ENCODE measurements around the gene KLK14.

KLK14 gene, protein sequence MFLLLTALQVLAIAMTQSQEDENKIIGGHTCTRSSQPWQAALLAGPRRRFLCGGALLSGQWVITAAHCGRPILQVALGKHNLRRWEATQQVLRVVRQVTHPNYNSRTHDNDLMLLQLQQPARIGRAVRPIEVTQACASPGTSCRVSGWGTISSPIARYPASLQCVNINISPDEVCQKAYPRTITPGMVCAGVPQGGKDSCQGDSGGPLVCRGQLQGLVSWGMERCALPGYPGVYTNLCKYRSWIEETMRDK

DNA sequence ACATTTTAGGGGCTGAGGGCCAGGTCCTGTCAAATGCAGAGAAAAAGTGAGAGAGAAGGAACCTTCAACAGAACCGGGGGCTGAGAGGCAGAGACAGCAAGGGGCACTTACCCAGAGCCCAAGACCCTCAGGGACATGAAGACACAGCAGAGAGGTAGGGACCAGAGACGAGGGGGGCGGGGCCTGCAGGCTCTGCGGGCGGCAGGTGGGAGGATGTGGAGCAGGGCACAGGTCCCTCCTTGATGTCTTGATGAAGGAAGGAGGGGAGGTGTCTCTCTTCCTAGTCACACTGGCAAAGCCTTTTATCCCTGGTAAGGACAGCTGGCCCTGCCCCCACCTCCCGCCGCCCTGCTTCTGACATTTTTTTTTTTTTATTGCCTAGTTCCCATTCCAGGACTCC lies at the start of gene KLK14:
Gene KLK14 (minus strand): TSS at position 277 of the 400 bp plus-strand sequence. CDS start 273 bp downstream, at position 4.
- no peaks in the 10 kb centered on the region for H3K27me3 ChIP-seq (ENCODE audit: control insufficient read depth, insufficient read depth, low read length)
- no peak within 1 kb of the TSS for H3K27ac ChIP-seq (ENCODE audit: low read depth, low read length)
- no peaks in the 10 kb centered on the region for H3K4me1 ChIP-seq (ENCODE audit: control insufficient read depth, insufficient read depth, low read length)
- H3K9me3 ChIP-seq (ENCODE audit: control insufficient read depth, insufficient read depth, low read length): no peaks in the 10 kb centered on the region
- no peaks in the 10 kb centered on the region for H3K36me3 ChIP-seq (ENCODE audit: control insufficient read depth, insufficient read depth, low read length)
- no peak within 1 kb of the TSS for H3K9ac ChIP-seq (ENCODE audit: low read depth, low read length)
- H3K4me3 ChIP-seq (ENCODE audit: low read depth, low read length): no peak within 1 kb of the TSS

DNA sequence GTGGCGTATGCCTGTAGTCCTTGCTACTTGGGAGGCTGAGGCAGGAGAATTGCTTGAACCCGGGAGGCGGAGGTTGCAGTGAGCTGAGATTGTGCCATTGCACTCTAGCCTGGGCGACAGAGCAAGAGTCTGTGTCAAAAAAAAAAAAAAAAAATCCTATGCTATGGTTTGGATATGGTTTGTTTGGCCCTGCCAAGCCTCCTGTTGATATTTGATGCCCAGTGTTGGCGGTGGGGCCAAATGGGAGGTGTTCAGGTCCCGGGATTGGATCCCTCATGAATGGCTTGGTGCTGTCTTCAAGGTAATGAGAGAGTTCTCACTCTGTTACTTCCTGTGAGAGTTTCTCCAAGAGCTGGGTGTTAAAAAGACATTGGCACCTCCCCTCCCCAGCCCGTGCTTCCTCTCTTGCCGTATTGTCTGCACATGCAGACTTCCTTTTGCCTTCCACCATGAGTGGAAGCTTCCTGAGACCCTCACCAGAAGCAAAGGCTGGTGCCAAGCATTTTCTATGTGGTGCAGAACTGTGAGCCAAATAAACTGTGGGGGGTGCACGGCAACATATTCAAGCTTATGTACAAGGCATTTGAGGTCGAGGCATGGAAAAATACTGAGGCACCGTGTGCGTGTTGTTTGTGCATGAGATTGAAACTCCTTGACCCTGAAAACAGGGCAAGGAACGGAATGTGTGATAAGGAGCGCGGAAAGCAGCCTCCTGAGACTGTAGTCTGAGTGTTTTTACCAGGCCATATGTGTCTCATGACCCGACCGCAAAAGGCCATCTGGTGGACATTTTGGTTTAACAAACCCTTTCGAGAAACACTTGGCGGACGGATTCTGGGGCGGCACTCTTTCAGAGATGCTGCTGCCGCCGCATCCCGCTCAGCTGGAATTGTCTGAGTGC lies 49.3 kb upstream of the KLK14 start:
- H3K9ac ChIP-seq (ENCODE audit: low read depth, low read length): no peak overlapping the region
- H3K4me1 ChIP-seq (ENCODE audit: control insufficient read depth, insufficient read depth, low read length): no peaks in the 10 kb centered on the region
- no peaks in the 10 kb centered on the region for H3K9me3 ChIP-seq (ENCODE audit: control insufficient read depth, insufficient read depth, low read length)
- H3K36me3 ChIP-seq (ENCODE audit: control insufficient read depth, insufficient read depth, low read length): no peaks in the 10 kb centered on the region
- H3K27me3 ChIP-seq (ENCODE audit: control insufficient read depth, insufficient read depth, low read length): no peaks in the 10 kb centered on the region; the same call in 1 of the 2 replicates
- H3K27ac ChIP-seq (ENCODE audit: low read depth, low read length): no peak overlapping the region
- H3K4me3 ChIP-seq (ENCODE audit: low read depth, low read length): no peak overlapping the region

DNA sequence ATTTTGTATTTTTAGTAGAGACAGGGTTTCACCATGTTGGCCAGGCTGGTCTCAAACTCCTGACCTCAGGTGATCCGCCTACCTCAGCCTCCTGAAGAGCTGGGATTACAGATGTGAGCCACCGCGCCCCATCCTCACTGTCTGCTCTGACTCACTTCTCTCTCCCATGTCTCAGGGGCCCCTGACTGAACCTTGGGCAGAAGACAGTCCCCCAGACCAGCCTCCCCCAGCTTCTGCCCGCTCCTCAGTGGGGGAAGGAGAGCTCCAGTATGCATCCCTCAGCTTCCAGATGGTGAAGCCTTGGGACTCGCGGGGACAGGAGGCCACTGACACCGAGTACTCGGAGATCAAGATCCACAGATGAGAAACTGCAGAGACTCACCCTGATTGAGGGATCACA lies 47.0 kb upstream of the KLK14 start:
- Histone ChIP-seq H3K36me3 (ENCODE audit: control insufficient read depth, insufficient read depth, low read length) (no peaks in the 10 kb centered on the region), H3K9ac (ENCODE audit: low read depth, low read length) (no peak overlapping the region), H3K4me1 (ENCODE audit: control insufficient read depth, insufficient read depth, low read length) (no peaks in the 10 kb centered on the region), H3K9me3 (ENCODE audit: control insufficient read depth, insufficient read depth, low read length) (no peaks in the 10 kb centered on the region), H3K27me3 (ENCODE audit: control insufficient read depth, insufficient read depth, low read length) (no peaks in the 10 kb centered on the region; the same call in 1 of the 2 replicates), H3K27ac (ENCODE audit: low read depth, low read length) (no peak overlapping the region), H3K4me3 (ENCODE audit: low read depth, low read length) (no peak overlapping the region)

DNA sequence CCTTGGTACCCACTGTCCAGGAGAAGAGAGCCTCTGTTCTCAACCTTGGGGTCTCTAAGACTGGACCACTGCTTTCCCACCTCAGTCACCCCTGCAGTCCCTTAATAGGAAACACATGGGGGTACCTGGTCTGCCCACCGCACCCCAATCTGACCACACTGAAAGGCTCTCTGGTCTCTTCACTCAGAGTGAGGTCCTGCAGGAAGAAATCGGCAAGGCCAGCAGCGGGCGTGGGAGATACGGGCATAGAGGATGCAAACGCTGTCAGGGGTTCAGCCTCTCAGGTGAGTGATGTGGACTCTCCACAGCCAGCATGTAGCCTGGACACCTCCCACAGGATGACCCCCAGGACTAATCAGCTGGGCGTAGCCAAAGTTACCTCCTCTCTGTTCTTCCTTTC lies 45.5 kb upstream of the KLK14 start:
- no peak overlapping the region for H3K9ac ChIP-seq (ENCODE audit: low read depth, low read length)
- no peaks in the 10 kb centered on the region for H3K9me3 ChIP-seq (ENCODE audit: control insufficient read depth, insufficient read depth, low read length)
- no peaks in the 10 kb centered on the region for H3K36me3 ChIP-seq (ENCODE audit: control insufficient read depth, insufficient read depth, low read length)
- no peak overlapping the region for H3K27ac ChIP-seq (ENCODE audit: low read depth, low read length)
- no peaks in the 10 kb centered on the region for H3K4me1 ChIP-seq (ENCODE audit: control insufficient read depth, insufficient read depth, low read length)
- H3K4me3 ChIP-seq (ENCODE audit: low read depth, low read length): no peak overlapping the region
- no peaks in the 10 kb centered on the region; the same call in 1 of the 2 replicates for H3K27me3 ChIP-seq (ENCODE audit: control insufficient read depth, insufficient read depth, low read length)

DNA sequence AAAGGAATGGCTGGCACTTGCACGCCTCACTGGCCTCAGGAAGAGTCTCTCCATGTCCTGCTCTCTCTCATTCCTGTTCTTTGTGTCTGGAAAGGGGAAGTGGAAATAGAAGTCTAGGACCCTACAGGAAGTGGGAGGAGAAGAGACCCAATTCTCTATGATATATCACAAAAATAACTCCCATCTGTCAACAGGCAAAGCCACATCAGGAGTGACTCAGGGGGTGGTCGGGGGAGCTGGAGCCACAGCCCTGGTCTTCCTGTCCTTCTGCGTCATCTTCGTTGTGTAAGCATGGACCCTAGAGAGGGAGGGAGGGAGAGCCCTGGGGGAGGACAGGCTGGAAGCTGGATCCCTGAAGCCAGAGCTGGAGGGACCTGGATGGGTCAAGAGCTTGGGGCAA lies 45.1 kb upstream of the KLK14 start:
- Histone ChIP-seq H3K36me3 (ENCODE audit: control insufficient read depth, insufficient read depth, low read length) (no peaks in the 10 kb centered on the region), H3K4me3 (ENCODE audit: low read depth, low read length) (no peak overlapping the region), H3K4me1 (ENCODE audit: control insufficient read depth, insufficient read depth, low read length) (no peaks in the 10 kb centered on the region), H3K27me3 (ENCODE audit: control insufficient read depth, insufficient read depth, low read length) (no peaks in the 10 kb centered on the region; the same call in 1 of the 2 replicates), H3K9ac (ENCODE audit: low read depth, low read length) (no peak overlapping the region), H3K27ac (ENCODE audit: low read depth, low read length) (no peak overlapping the region), H3K9me3 (ENCODE audit: control insufficient read depth, insufficient read depth, low read length) (no peaks in the 10 kb centered on the region)

DNA sequence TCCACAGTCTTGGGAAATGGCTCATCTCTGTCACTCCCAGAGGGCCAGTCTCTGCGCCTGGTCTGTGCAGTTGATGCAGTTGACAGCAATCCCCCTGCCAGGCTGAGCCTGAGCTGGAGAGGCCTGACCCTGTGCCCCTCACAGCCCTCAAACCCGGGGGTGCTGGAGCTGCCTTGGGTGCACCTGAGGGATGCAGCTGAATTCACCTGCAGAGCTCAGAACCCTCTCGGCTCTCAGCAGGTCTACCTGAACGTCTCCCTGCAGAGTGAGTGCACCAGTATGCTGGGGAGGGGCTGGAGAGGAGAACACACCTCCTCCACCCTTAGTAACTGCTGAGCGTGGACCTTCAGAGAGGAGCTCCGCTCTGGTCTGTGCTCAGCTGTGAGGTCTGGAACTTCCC lies 44.3 kb upstream of the KLK14 start:
- H3K9me3 ChIP-seq (ENCODE audit: control insufficient read depth, insufficient read depth, low read length): no peaks in the 10 kb centered on the region
- no peak overlapping the region for H3K9ac ChIP-seq (ENCODE audit: low read depth, low read length)
- H3K4me3 ChIP-seq (ENCODE audit: low read depth, low read length): no peak overlapping the region
- no peaks in the 10 kb centered on the region for H3K36me3 ChIP-seq (ENCODE audit: control insufficient read depth, insufficient read depth, low read length)
- H3K27me3 ChIP-seq (ENCODE audit: control insufficient read depth, insufficient read depth, low read length): no peaks in the 10 kb centered on the region; the same call in 1 of the 2 replicates
- H3K4me1 ChIP-seq (ENCODE audit: control insufficient read depth, insufficient read depth, low read length): no peaks in the 10 kb centered on the region
- H3K27ac ChIP-seq (ENCODE audit: low read depth, low read length): no peak overlapping the region

DNA sequence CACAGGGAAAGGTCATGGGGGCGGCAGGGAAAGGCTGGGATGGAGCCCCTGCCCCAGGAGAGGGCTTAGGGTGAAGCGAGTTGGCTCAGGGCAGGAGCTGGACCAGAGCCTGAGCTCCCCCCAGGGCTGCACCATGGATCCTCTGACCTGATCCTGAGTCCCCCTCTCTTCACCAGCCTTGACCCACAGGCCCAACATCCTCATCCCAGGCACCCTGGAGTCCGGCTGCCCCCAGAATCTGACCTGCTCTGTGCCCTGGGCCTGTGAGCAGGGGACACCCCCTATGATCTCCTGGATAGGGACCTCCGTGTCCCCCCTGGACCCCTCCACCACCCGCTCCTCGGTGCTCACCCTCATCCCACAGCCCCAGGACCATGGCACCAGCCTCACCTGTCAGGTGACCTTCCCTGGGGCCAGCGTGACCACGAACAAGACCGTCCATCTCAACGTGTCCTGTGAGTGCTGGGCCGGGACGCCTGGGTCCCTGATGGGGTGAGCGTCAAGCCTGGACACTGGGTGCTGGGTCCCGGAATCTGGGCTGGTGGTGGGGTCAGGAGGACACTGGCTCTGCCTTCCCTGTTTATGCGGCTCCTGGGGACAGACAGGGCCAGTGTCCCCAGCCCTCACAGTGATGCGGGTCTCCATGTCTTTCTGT lies 42.9 kb upstream of the KLK14 start:
- Histone ChIP-seq H3K27me3 (ENCODE audit: control insufficient read depth, insufficient read depth, low read length) (no peaks in the 10 kb centered on the region; the same call in 1 of the 2 replicates), H3K9me3 (ENCODE audit: control insufficient read depth, insufficient read depth, low read length) (no peaks in the 10 kb centered on the region), H3K27ac (ENCODE audit: low read depth, low read length) (no peak overlapping the region), H3K36me3 (ENCODE audit: control insufficient read depth, insufficient read depth, low read length) (no peaks in the 10 kb centered on the region), H3K9ac (ENCODE audit: low read depth, low read length) (no peak overlapping the region), H3K4me1 (ENCODE audit: control insufficient read depth, insufficient read depth, low read length) (no peaks in the 10 kb centered on the region), H3K4me3 (ENCODE audit: low read depth, low read length) (no peak overlapping the region)

DNA sequence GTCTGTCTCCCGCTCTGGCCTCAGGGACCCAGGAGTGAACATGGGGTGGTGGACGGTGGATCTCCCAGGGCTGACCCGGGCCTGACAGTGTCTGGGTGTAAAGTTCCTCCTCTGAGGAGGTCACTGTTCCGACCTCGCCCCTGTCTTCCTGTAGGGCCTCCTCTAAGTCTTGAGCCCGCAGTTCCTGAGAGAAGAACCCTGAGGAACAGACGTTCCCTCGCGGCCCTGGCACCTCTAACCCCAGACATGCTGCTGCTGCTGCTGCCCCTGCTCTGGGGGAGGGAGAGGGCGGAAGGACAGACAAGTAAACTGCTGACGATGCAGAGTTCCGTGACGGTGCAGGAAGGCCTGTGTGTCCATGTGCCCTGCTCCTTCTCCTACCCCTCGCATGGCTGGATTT lies 42.0 kb upstream of the KLK14 start, which contains the start of gene SIGLEC9:
Gene SIGLEC9 (plus strand): TSS at position 178 of the 400 bp plus-strand sequence. CDS start 69 bp downstream, at position 247.
- H3K4me3 ChIP-seq (ENCODE audit: low read depth, low read length): no peak within 1 kb of the TSS
- no peak within 1 kb of the TSS for H3K9ac ChIP-seq (ENCODE audit: low read depth, low read length)
- H3K36me3 ChIP-seq (ENCODE audit: control insufficient read depth, insufficient read depth, low read length): no peaks in the 10 kb centered on the region
- H3K27me3 ChIP-seq (ENCODE audit: control insufficient read depth, insufficient read depth, low read length): no peaks in the 10 kb centered on the region
- no peak within 1 kb of the TSS for H3K27ac ChIP-seq (ENCODE audit: low read depth, low read length)
- H3K4me1 ChIP-seq (ENCODE audit: control insufficient read depth, insufficient read depth, low read length): no peaks in the 10 kb centered on the region
- no peaks in the 10 kb centered on the region for H3K9me3 ChIP-seq (ENCODE audit: control insufficient read depth, insufficient read depth, low read length)

DNA sequence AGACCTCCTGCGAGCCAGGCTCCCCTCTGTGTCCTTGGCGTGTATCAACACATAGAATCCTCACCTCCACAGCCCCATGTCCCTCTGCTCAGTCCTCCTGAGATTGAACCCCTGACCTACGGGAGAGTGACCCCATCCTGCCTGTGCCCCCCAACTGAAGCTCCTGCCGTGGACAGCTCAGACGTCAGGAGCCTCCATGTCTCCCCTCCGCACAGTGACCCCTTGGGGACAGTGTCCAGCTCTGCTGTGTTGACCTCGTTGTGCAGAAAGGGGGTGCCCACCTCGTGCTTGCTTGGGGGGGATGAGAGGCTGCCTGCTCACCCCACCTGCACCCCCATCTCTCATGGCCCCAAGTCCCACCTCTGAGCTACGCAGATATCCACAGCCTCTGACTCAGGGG lies 41.5 kb upstream of the KLK14 start:
- Histone ChIP-seq H3K9me3 (ENCODE audit: control insufficient read depth, insufficient read depth, low read length) (no peaks in the 10 kb centered on the region), H3K36me3 (ENCODE audit: control insufficient read depth, insufficient read depth, low read length) (no peaks in the 10 kb centered on the region), H3K9ac (ENCODE audit: low read depth, low read length) (no peak overlapping the region), H3K27me3 (ENCODE audit: control insufficient read depth, insufficient read depth, low read length) (no peaks in the 10 kb centered on the region), H3K4me1 (ENCODE audit: control insufficient read depth, insufficient read depth, low read length) (no peaks in the 10 kb centered on the region), H3K4me3 (ENCODE audit: low read depth, low read length) (no peak overlapping the region), H3K27ac (ENCODE audit: low read depth, low read length) (no peak overlapping the region)

DNA sequence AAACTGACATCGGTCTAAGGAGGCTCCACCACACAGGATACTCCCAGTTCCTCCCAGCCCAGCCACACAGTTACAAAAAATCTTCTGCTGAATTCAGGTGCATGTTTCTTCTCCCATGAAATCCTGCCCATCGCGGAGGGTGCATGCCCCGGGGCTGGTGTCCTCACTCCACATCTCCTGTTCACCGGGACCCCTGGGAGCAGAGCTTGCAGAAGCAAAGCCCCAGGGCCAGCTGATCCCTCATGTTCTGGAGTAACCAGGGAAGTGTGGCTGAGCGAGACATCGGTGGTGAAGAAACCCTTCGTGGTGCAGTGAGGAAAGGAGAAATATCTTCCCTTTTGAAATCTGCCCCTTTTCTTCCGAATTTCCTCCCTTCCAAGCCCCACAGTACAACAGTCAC lies 41.1 kb upstream of the KLK14 start:
- no peaks in the 10 kb centered on the region for H3K4me1 ChIP-seq (ENCODE audit: control insufficient read depth, insufficient read depth, low read length)
- H3K27ac ChIP-seq (ENCODE audit: low read depth, low read length): no peak overlapping the region
- no peak overlapping the region for H3K4me3 ChIP-seq (ENCODE audit: low read depth, low read length)

More for the DNA sequence above, 41.1 kb upstream of the KLK14 start:
- H3K9me3 ChIP-seq (ENCODE audit: control insufficient read depth, insufficient read depth, low read length): no peaks in the 10 kb centered on the region
- no peaks in the 10 kb centered on the region for H3K27me3 ChIP-seq (ENCODE audit: control insufficient read depth, insufficient read depth, low read length)
- H3K9ac ChIP-seq (ENCODE audit: low read depth, low read length): no peak overlapping the region
- H3K36me3 ChIP-seq (ENCODE audit: control insufficient read depth, insufficient read depth, low read length): no peaks in the 10 kb centered on the region
